Endothelial cell of umbilical vein (primary cell): ENCODE measurements around the gene TJP1. TPM values are rescaled to one million over a fixed set of nuclear protein-coding genes. Genes with fewer than 3 reads are reported as not detected.

Source experiments
- BruUV-seq: library from RNA; stranded (reverse); fragments of 400-500 nt; replicated peaks from 2 replicates; lab custom pipeline; 2021; lab: Mats Ljungman, UMichigan
- CTCF ChIA-PET: fragments of 300-600, 350-600 bp; sonication (Branson Sonifier 250); formaldehyde crosslinking; loops from one replicate; lab custom pipeline; 2021; ENCODE audit warnings: antibody characterized with exemption, inconsistent platforms; lab: Charles Lee
- POLR2A ChIA-PET: fragments of 300-600, 350-600 bp; sonication (Branson Sonifier 250); formaldehyde crosslinking; loops from one replicate; lab custom pipeline; 2021; ENCODE audit warnings: antibody characterized with exemption, inconsistent platforms; lab: Charles Lee
- DNase-seq: peaks from one replicate; pipeline ENCODE4 v3.0.0-alpha.2; 2011; ENCODE audit warnings: low read depth, low spot score
- FAIRE-seq: peaks from 2 replicates; lab custom pipeline; 2011; peaks lifted over from hg19 to GRCh38; lab: Jason Lieb, UNC
- H2AFZ ChIP-seq: 2 replicates; pipeline ENCODE4 v1.6.0; 2012; ENCODE audit warnings: low read depth, low read length, control low read depth, inconsistent platforms
- H3K27ac ChIP-seq: 2 replicates; pipeline ENCODE4 v1.5.1; 2011; ENCODE audit warnings: low read depth, mild to moderate bottlenecking, control low read depth, low read length, moderate library complexity; ENCODE audit not compliant: insufficient read depth
- H3K27me3 ChIP-seq, 2 experiments: 2 replicates each; pipeline versions ENCODE4 v1.6.0 to v1.6.1; 2011; ENCODE audit warnings: low read length in 2 of 2, mixed read lengths in 1 of 2; ENCODE audit not compliant: control insufficient read depth in 2 of 2, insufficient read depth in 2 of 2
- H3K36me3 ChIP-seq, 2 experiments: 2 replicates in 1 of 2; 3 replicates in 1 of 2; pipeline ENCODE4 v1.5.1; 2011; ENCODE audit warnings: low read length in 2 of 2, mild to moderate bottlenecking in 1 of 2, moderate library complexity in 1 of 2; ENCODE audit not compliant: control insufficient read depth in 2 of 2, insufficient read depth in 2 of 2; ENCODE audit errors: extremely low read depth in 1 of 2
- H3K4me1 ChIP-seq: 3 replicates; pipeline ENCODE4 v1.5.1; 2011; ENCODE audit warnings: mild to moderate bottlenecking, low read length; ENCODE audit not compliant: control insufficient read depth, insufficient read depth; ENCODE audit errors: extremely low read depth
- H3K4me2 ChIP-seq: 2 replicates; pipeline ENCODE4 v1.6.1; 2011; ENCODE audit warnings: low read length, control low read depth, mixed read lengths; ENCODE audit not compliant: insufficient read depth
- H3K4me3 ChIP-seq, 3 experiments: fragments of 200-600 bp in 1 of 3; sonication (generic), shearing (Covaris generic) in 1 of 3; replicated peaks in 1 of 3; 2 replicates each; pipeline ENCODE4 v1.5.1; 2011 to 2016; ENCODE audit warnings: control low read depth in 3 of 3, low read length in 3 of 3, mild to moderate bottlenecking in 2 of 3, inconsistent platforms in 1 of 3, low read depth in 1 of 3, moderate library complexity in 1 of 3; ENCODE audit not compliant: insufficient read depth in 1 of 3
- H3K79me2 ChIP-seq: 2 replicates; pipeline ENCODE4 v1.6.0; 2012; ENCODE audit warnings: low read length, inconsistent platforms; ENCODE audit not compliant: control insufficient read depth, insufficient read depth
- H3K9ac ChIP-seq: replicated peaks from 2 replicates; pipeline ENCODE3; 2011; ENCODE audit warnings: low read length, control low read depth; ENCODE audit not compliant: insufficient read depth; ENCODE audit errors: extremely low read depth
- H3K9me1 ChIP-seq: replicated peaks from 3 replicates; pipeline ENCODE4 v1.6.0; 2011; ENCODE audit warnings: mild to moderate bottlenecking, low read length; ENCODE audit not compliant: control insufficient read depth, insufficient read depth; ENCODE audit errors: extremely low read depth
- H3K9me3 ChIP-seq: replicated peaks from 2 replicates; pipeline ENCODE4 v1.5.1; 2012; ENCODE audit warnings: low read length, inconsistent platforms; ENCODE audit not compliant: control insufficient read depth, insufficient read depth
- H4K20me1 ChIP-seq: replicated peaks from 2 replicates; pipeline ENCODE3; 2011; ENCODE audit warnings: mild to moderate bottlenecking, low read length; ENCODE audit not compliant: control insufficient read depth, insufficient read depth; ENCODE audit errors: extremely low read depth
- EZH2 ChIP-seq: IDR thresholded peaks from 2 replicates; pipeline ENCODE4 v1.6.1; 2012; ENCODE audit warnings: borderline replicate concordance, low read depth, mild to moderate bottlenecking, moderate library complexity, low read length, inconsistent platforms; ENCODE audit not compliant: severe bottlenecking
- FOS ChIP-seq: IDR thresholded peaks from 2 replicates; pipeline ENCODE4 v1.6.1; 2011; ENCODE audit warnings: mild to moderate bottlenecking, low read length, moderate library complexity, borderline replicate concordance; ENCODE audit not compliant: insufficient read depth
- GATA2 ChIP-seq: IDR thresholded peaks from 2 replicates; pipeline ENCODE4 v1.7.0; 2011; ENCODE audit warnings: low read depth, mild to moderate bottlenecking, moderate library complexity, mixed read lengths, low read length; ENCODE audit not compliant: insufficient read length, insufficient read depth
- JUN ChIP-seq: IDR thresholded peaks from 2 replicates; pipeline ENCODE4 v1.6.1; 2011; ENCODE audit warnings: borderline replicate concordance, low read depth; ENCODE audit not compliant: insufficient read length, insufficient read depth
- MYC ChIP-seq: IDR thresholded peaks from one replicate; pipeline ENCODE4 v1.6.1; 2011; ENCODE audit warnings: mild to moderate bottlenecking, low read depth, low read length
- POLR2A ChIP-seq: IDR thresholded peaks from 2 replicates; pipeline ENCODE4 v1.6.1; 2012; ENCODE audit warnings: low read depth, mild to moderate bottlenecking, control low read depth, low read length
- POLR2AphosphoS5 ChIP-seq: IDR thresholded peaks from 2 replicates; pipeline ENCODE4 v1.6.1; 2012; ENCODE audit warnings: low read depth, mild to moderate bottlenecking, control low read depth, low read length, moderate library complexity; ENCODE audit not compliant: insufficient read depth
- dilution Hi-C: fragments of 300-500 bp; cut with MboI; formaldehyde crosslinking; loops from one replicate; pipeline ENCODE4 v1.15.0; 2019; ENCODE audit warnings: low sequenced_read_pairs; ENCODE audit not compliant: extremely low pct_ligation_motif_present
- intact Hi-C: fragments of 100-400 bp; cut with micrococcal nuclease; formaldehyde crosslinking; loops from one replicate; pipeline ENCODE4 v1.10.0; 2022
- polyA plus RNA-seq, 4 experiments: library from polyadenylated mRNA; depleted of rRNA in 3 of 4; stranded (reverse) in 3 of 4; unstranded in 1 of 4; fragments of >200 nt; gene quantifications; 2 replicates each; pipeline versions ENCODE4 v1.2.1 to v1.2.3, GENCODE V29; 2011 to 2012; ENCODE audit warnings: missing spikeins in 1 of 4
- total RNA-seq: library from RNA; stranded (reverse); gene quantifications from 2 replicates; pipeline ENCODE4 v1.2.3, GENCODE V29; 2021
- TF ChIP-seq, protein P1 (sequence below), 2 donors: IDR thresholded peaks; 1 replicate in 1 of 2; 2 replicates in 1 of 2; pipeline ENCODE4 v1.5.1; 2011; ENCODE audit warnings: low read length in 2 of 2, mild to moderate bottlenecking in 2 of 2, moderate library complexity in 2 of 2, control low read depth in 1 of 2, inconsistent platforms in 1 of 2, low read depth in 1 of 2; ENCODE audit not compliant: insufficient read depth in 1 of 2; ENCODE audit errors: extremely low read depth in 1 of 2
- TF ChIP-seq, protein P2 (sequence below): IDR thresholded peaks from 2 replicates; pipeline ENCODE4 v1.6.1; 2011; ENCODE audit not compliant: insufficient read depth, insufficient read length

The TJP1 gene
- total and polyA plus RNA-seq, 2 donors (not counting 3 experiments of a cell fraction or from before 2014, with no cell fraction given), result 45.6 to 128 TPM

DNA sequence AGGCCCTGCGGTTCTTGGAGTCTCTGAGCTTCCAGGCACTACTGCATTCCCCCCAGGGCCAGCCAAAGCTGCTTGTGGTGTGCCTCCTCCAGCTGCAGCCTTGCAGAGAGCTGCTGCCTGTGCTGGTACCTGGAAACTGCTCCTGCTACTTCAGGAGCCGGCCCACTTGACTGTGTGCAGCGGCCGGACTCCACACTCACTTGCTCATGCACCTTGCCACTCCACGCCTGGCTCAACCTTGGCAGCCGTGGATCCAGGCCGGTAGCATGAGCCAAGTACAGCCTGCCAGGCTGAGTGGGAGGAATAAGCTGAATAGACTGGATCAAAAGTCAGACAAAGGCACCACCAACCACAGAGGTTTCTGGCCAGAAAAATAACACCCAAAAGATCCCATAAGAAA, 169.7 kb downstream of the TJP1 start:
- Histone ChIP-seq H3K4me1 (no peaks in the 10 kb centered on the region), H3K9me3 (no peaks in the 10 kb centered on the region), H3K4me2 (no peak overlapping the region), H4K20me1 (no peaks in the 10 kb centered on the region), H3K9ac (no peak overlapping the region), H2AFZ (no peak overlapping the region), H3K27me3 (no peaks in the 10 kb centered on the region), H3K27ac (no peak overlapping the region), H3K9me1 (no peaks in the 10 kb centered on the region), H3K4me3 (no peak overlapping the region), H3K79me2 (no peaks in the 10 kb centered on the region), H3K36me3 (no peaks in the 10 kb centered on the region)
- dilution Hi-C loops (no loop called here), intact Hi-C loops (no loop called here)
- CTCF ChIA-PET, result no interaction called here
- DNase-seq, result no peak
- FAIRE-seq, result no peak
- BruUV-seq, result no TSS peak
- TF ChIP-seq FOS, result no peak
- TF ChIP-seq, protein P1, sequence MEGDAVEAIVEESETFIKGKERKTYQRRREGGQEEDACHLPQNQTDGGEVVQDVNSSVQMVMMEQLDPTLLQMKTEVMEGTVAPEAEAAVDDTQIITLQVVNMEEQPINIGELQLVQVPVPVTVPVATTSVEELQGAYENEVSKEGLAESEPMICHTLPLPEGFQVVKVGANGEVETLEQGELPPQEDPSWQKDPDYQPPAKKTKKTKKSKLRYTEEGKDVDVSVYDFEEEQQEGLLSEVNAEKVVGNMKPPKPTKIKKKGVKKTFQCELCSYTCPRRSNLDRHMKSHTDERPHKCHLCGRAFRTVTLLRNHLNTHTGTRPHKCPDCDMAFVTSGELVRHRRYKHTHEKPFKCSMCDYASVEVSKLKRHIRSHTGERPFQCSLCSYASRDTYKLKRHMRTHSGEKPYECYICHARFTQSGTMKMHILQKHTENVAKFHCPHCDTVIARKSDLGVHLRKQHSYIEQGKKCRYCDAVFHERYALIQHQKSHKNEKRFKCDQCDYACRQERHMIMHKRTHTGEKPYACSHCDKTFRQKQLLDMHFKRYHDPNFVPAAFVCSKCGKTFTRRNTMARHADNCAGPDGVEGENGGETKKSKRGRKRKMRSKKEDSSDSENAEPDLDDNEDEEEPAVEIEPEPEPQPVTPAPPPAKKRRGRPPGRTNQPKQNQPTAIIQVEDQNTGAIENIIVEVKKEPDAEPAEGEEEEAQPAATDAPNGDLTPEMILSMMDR (IDR thresholded peaks at IDR 0.05; ENCODE audit: extremely low read depth in 1 of 2, insufficient read depth in 1 of 2, low read depth in 1 of 2, low read length in 2 of 2), result no peak
- TF ChIP-seq MYC, result no peak
- no peak for TF ChIP-seq EZH2
- TF ChIP-seq POLR2A, result no peak
- no peak for TF ChIP-seq GATA2
- TF ChIP-seq JUN, result no peak
- TF ChIP-seq, protein P2, sequence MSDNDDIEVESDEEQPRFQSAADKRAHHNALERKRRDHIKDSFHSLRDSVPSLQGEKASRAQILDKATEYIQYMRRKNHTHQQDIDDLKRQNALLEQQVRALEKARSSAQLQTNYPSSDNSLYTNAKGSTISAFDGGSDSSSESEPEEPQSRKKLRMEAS, result no peak
- TF ChIP-seq POLR2AphosphoS5, result no peak
- POLR2A ChIA-PET, result no interaction called here
